K562 (cell line): ENCODE data around the gene SLC25A34. TPM values are rescaled to one million over a fixed set of nuclear protein-coding genes. Genes with fewer than 3 reads are reported as not detected.

Experiments used
- ATAC-seq: fragments of 200-7000 bp; cut with Tn5 transposase; 3 replicates; pipeline ENCODE4 v1.9.1; 2020; ENCODE audit warnings: moderate library complexity
- BruUV-seq: library from RNA; stranded (reverse); fragments of 400-500 nt; replicated peaks from 2 replicates; lab custom pipeline; 2021; lab: Mats Ljungman, UMichigan
- CTCF ChIA-PET: fragments of 300-600 bp; formaldehyde crosslinking; extraction: SDS; loops from one replicate; lab custom pipeline; 2021; ENCODE audit warnings: low intra/inter-chr PET ratio; lab: Yijun Ruan, JAX
- POLR2A ChIA-PET: fragments of 300-600, 350-650 bp; sonication (Branson Sonifier 250); formaldehyde crosslinking; extraction: SDS; loops from one replicate; lab custom pipeline; 2021; ENCODE audit warnings: antibody characterized with exemption, inconsistent platforms; lab: Yijun Ruan, JAX
- DNase-seq, 4 experiments: peaks; one replicate each; pipeline versions ENCODE4 v3.0.0 to v3.0.0-alpha.2; 2011 to 2018; ENCODE audit warnings: low spot score in 3 of 4, mixed read lengths in 3 of 4; ENCODE audit errors: extremely low read depth in 1 of 4
- FAIRE-seq: peaks from 2 replicates; lab custom pipeline; 2011; peaks lifted over from hg19 to GRCh38; lab: Jason Lieb, UNC
- H2AFZ ChIP-seq: 2 replicates; pipeline ENCODE4 v1.6.0; 2011; ENCODE audit warnings: low read depth, low read length, control low read depth, inconsistent platforms
- H3K27ac ChIP-seq: fragments of 200-600 bp; 3 replicates; pipeline ENCODE4 v1.8.0; 2011; ENCODE audit warnings: low read depth, mild to moderate bottlenecking, control low read depth, inconsistent platforms, low read length, moderate library complexity, mixed read lengths; ENCODE audit errors: extremely low read depth
- H3K27me3 ChIP-seq, 2 experiments: fragments of 300-600 bp in 1 of 2; 2 replicates in 1 of 2; 3 replicates in 1 of 2; pipeline versions ENCODE4 v1.6.0 to v1.8.0; 2011; ENCODE audit warnings: inconsistent platforms in 2 of 2, low read length in 2 of 2, mild to moderate bottlenecking in 1 of 2, mixed read lengths in 1 of 2, moderate library complexity in 1 of 2; ENCODE audit not compliant: control insufficient read depth in 2 of 2, insufficient read depth in 2 of 2
- H3K36me3 ChIP-seq: fragments of 300-600 bp; 3 replicates; pipeline ENCODE4 v1.8.0; 2011; ENCODE audit warnings: mild to moderate bottlenecking, low read length, inconsistent platforms; ENCODE audit not compliant: control insufficient read depth, insufficient read depth
- H3K4me1 ChIP-seq, 2 experiments: fragments of 200-600 bp in 1 of 2; replicated peaks in 1 of 2; 2 replicates in 1 of 2; 3 replicates in 1 of 2; pipeline versions ENCODE4 v1.5.1 to v1.8.0; 2011; ENCODE audit warnings: inconsistent platforms in 2 of 2, low read length in 2 of 2, mild to moderate bottlenecking in 1 of 2, mixed read lengths in 1 of 2, moderate library complexity in 1 of 2; ENCODE audit not compliant: control insufficient read depth in 2 of 2, insufficient read depth in 2 of 2
- H3K4me2 ChIP-seq: 2 replicates; pipeline ENCODE4 v1.6.1; 2011; ENCODE audit warnings: low read length, control low read depth, inconsistent platforms, mixed read lengths; ENCODE audit not compliant: insufficient read depth
- H3K4me3 ChIP-seq: fragments of 200-600 bp; sonication (generic), shearing (Covaris generic); 2 replicates; pipeline ENCODE4 v1.5.1; 2016; ENCODE audit warnings: control low read depth, inconsistent platforms
- H3K79me2 ChIP-seq: fragments of 200-600 bp; 3 replicates; pipeline ENCODE4 v1.8.0; 2011; ENCODE audit warnings: low read length, inconsistent platforms; ENCODE audit not compliant: control insufficient read depth, insufficient read depth
- H3K9ac ChIP-seq, 2 experiments: 2 replicates each; pipeline versions ENCODE4 v1.6.0 to v1.6.1; 2011; ENCODE audit warnings: low read depth in 2 of 2, low read length in 2 of 2, control low read depth in 1 of 2, inconsistent platforms in 1 of 2, mild to moderate bottlenecking in 1 of 2, mixed read lengths in 1 of 2; ENCODE audit not compliant: insufficient read depth in 1 of 2
- H3K9me1 ChIP-seq: one replicate; pipeline ENCODE4 v1.6.0; 2011; ENCODE audit warnings: inconsistent platforms, mild to moderate bottlenecking, low read length, moderate library complexity; ENCODE audit not compliant: control insufficient read depth, insufficient read depth
- H3K9me3 ChIP-seq: replicated peaks from 2 replicates; pipeline ENCODE4 v1.5.1; 2011; ENCODE audit warnings: low read depth, low read length, inconsistent platforms; ENCODE audit not compliant: control insufficient read depth, insufficient read depth
- H4K20me1 ChIP-seq: replicated peaks from 2 replicates; pipeline ENCODE4 v1.6.1; 2011; ENCODE audit warnings: low read length, inconsistent platforms, mixed read lengths; ENCODE audit not compliant: control insufficient read depth, insufficient read depth
- RHOXF2B ChIP-seq: fragments of 250-450 bp; sonication (Bioruptor Pico); conservative IDR thresholded peaks from 2 replicates; pipeline ENCODE4 v1.5.1; 2021
- ZBTB40 ChIP-seq, 2 experiments: fragments of 450-650 bp in 1 of 2; sonication (generic) in 1 of 2; formaldehyde crosslinking in 1 of 2; IDR thresholded peaks; 2 replicates each; pipeline versions ENCODE4 v1.7.1 to v1.9.0; 2016 to 2022; ENCODE audit warnings: inconsistent platforms in 1 of 2, mild to moderate bottlenecking in 1 of 2, missing genetic modification reagents in 1 of 2
- ZFX ChIP-seq: sonication (generic); formaldehyde crosslinking; IDR thresholded peaks from 2 replicates; pipeline ENCODE4 v1.8.0; 2022; ENCODE audit warnings: mild to moderate bottlenecking, missing genetic modification reagents, moderate library complexity
- WGBS: fragments of 100-300 bp; shearing (Covaris generic); methylation state at CpG from one replicate; pipeline ENCODE4 v1.1.6; 2016; ENCODE audit warnings: low coverage, mixed read lengths; ENCODE audit not compliant: insufficient coverage; ENCODE audit errors: missing lambda C conversion rate; 5-methylcytosine and 5-hydroxymethylcytosine counted together
- in situ Hi-C: fragments of 300-500 bp; cut with MboI; formaldehyde crosslinking; loops from 4 replicates; pipeline ENCODE4 v1.15.0; 2018; ENCODE audit warnings: inconsistent platforms, mixed read lengths
- intact Hi-C: fragments of 100-400 bp; cut with micrococcal nuclease; formaldehyde crosslinking; loops from 2 replicates; pipeline ENCODE4 v1.14.2; 2022
- polyA plus RNA-seq, 8 experiments: library from polyadenylated mRNA; depleted of rRNA in 4 of 8; stranded (reverse) in 5 of 8; unstranded in 3 of 8; fragments of >200 nt; fragmentation: Nextera tagmentation in 2 of 8; fragmentation: Illumina TruSeq in 1 of 8; extraction: Ambion mirVana in 2 of 8; extraction: Trizol in 1 of 8; gene quantifications; 2 replicates each; pipeline versions ENCODE4 v1.2.1 to v1.2.3, GENCODE V29; 2011 to 2014; ENCODE audit warnings: inconsistent platforms in 1 of 8, missing spikeins in 1 of 8
- total RNA-seq, 7 experiments: library from RNA; depleted of rRNA in 6 of 7; stranded (reverse); fragments of >200 nt in 6 of 7; fragmentation: Illumina TruSeq in 2 of 7; extraction: Trizol in 2 of 7; gene quantifications; 2 replicates each; pipeline versions ENCODE4 v1.2.1 to v1.2.3, GENCODE V29; 2011 to 2021; ENCODE audit warnings: low replicate concordance in 1 of 7
- TF ChIP-seq, protein P1 (sequence below): sonication (generic); formaldehyde crosslinking; IDR thresholded peaks from 2 replicates; pipeline ENCODE4 v1.9.0; 2022; ENCODE audit warnings: mild to moderate bottlenecking, missing genetic modification reagents

SLC25A34 gene
- total and polyA plus RNA-seq, 9 of the 15 experiments (the other 6 are each of a cell fraction or from before 2014, with no cell fraction given): 0.01 to 0.57 (median 0.16) TPM

DNA sequence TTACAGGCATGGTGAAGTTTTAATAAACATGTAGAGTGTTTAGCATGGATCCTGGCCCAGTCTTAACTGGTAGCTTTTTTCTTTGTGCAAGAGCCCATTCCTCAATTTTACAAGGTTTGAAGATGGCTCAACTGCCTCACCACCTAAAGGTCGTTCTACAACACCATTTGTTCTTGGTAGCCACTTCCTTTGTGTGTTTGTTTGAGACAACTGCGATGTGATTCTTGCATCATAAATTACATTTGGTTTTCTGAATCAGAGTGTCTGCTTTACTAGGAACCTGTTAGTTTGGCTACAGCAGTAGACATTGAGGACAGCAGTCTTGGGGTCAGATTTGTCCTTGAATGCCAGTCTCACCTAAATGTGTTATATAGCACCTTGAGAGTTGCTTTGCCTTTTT lies 48.6 kb upstream of the SLC25A34 start (continued):
- TF ChIP-seq, protein P1, sequence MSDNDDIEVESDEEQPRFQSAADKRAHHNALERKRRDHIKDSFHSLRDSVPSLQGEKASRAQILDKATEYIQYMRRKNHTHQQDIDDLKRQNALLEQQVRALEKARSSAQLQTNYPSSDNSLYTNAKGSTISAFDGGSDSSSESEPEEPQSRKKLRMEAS (CRISPR knock-in tag): no peak
- TF ChIP-seq, all 486 proteins: peak for 0

- peaks cover 89% of the 10 kb centered on the region for H3K79me2 ChIP-seq
- H3K27ac ChIP-seq: no peak overlapping the region
- H3K9me1 ChIP-seq: no peaks in the 10 kb centered on the region
- TF ChIP-seq ZFX (CRISPR knock-in tag) (0 out of 2 replicates have a peak, but pooled peaks have one; percentile 16), RHOXF2B (no peak), ZBTB40 (IDR thresholded peaks at IDR 0.05) (peak; percentile 89), ZBTB40 (CRISPR knock-in tag; IDR thresholded peaks at IDR 0.05) (peak; percentile 76)
- 95% methylated on average over 6 of the region's 6 CpGs for WGBS
- CTCF ChIA-PET: no interaction called here
- H4K20me1 ChIP-seq: no peaks in the 10 kb centered on the region
- ATAC-seq (no peak), DNase-seq (no peak), FAIRE-seq (no peak)
- in situ Hi-C loops (no loop called here), intact Hi-C loops (no loop called here)
- no TSS peak for BruUV-seq
- POLR2A ChIA-PET: interaction anchor here (0.8 kb wide), 1 partner anchor 10 kb away, joined by 3 read pairs; no protein-coding TSS in a partner anchor
- H3K4me3 ChIP-seq: no peak overlapping the region
- no peaks in the 10 kb centered on the region; the same call in 1 of the 2 replicates for H3K9me3 ChIP-seq
- H3K27me3 ChIP-seq: no peaks in the 10 kb centered on the region
- H2AFZ ChIP-seq: no peak overlapping the region
- H3K4me2 ChIP-seq: no peak overlapping the region
- H3K4me1 ChIP-seq: peaks cover 18 to 21% of the 10 kb centered on the region in 2 experiments; a peak in 4 of 5 replicates
- no peak overlapping the region for H3K9ac ChIP-seq
- H3K36me3 ChIP-seq: peaks cover 46% of the 10 kb centered on the region
Measured at GRCh38 chr1:15690317-15690716, 45.7 kb upstream of the SLC25A34 start.
